ENCODE measurements around the gene LSM3.

LSM3 gene

GRCh38 chr3:14248477-14248848 lies 69.8 kb downstream of the LSM3 start:
- Mint-ChIP-seq H3K4me1 (no peaks in the 10 kb centered on the region), H3K27me3 (peaks cover 37% of the 10 kb centered on the region), H3K36me3 (ENCODE audit: insufficient read depth) (no peaks in the 10 kb centered on the region), H3K9me3 (no peaks in the 10 kb centered on the region), H3K4me3 (no peak overlapping the region), H3K27ac (ENCODE audit: low read depth) (no peak overlapping the region)
- DNase-seq (ENCODE audit: low spot score in 2 of 2) (no peak), ATAC-seq (replicated peaks; ENCODE audit: extremely low read depth, poor library complexity, severe bottlenecking) (no peak)

- Mint-ChIP-seq H3K4me1 (no peaks in the 10 kb centered on the region), H3K27ac (ENCODE audit: low read depth) (no peak overlapping the region), H3K27me3 (peaks cover 33% of the 10 kb centered on the region), H3K9me3 (no peaks in the 10 kb centered on the region), H3K36me3 (ENCODE audit: insufficient read depth) (no peaks in the 10 kb centered on the region), H3K4me3 (no peak overlapping the region)
- DNase-seq (ENCODE audit: low spot score in 2 of 2) (no peak), ATAC-seq (replicated peaks; ENCODE audit: extremely low read depth, poor library complexity, severe bottlenecking) (no peak)
Measured at GRCh38 chr3:14248849-14249523, 70.4 kb downstream of the LSM3 start.
